C4-2B (cell line): ENCODE results near the gene ACSM3.

Experiments used
- H3K27ac ChIP-seq: fragments of 450-650 bp; 2 replicates; pipeline ENCODE4 v1.5.1; 2017
- CTCF ChIP-seq: fragments of 450-650 bp; conservative IDR thresholded peaks from 2 replicates; pipeline ENCODE4 v1.5.1; 2017; ENCODE audit warnings: mild to moderate bottlenecking
- ZFX ChIP-seq: fragments of 450-650 bp; IDR thresholded peaks from 2 replicates; pipeline ENCODE4 v1.6.1; 2017

ACSM3 gene

GRCh38 chr16:20773679-20774078, 9.9 kb downstream of the ACSM3 start:
- no peak overlapping the region for H3K27ac ChIP-seq
- TF ChIP-seq CTCF = no peak
- no peak for TF ChIP-seq ZFX

- no peak for TF ChIP-seq ZFX
- peak; percentile 82 for TF ChIP-seq CTCF
These were observed 11.0 kb downstream of the ACSM3 start for GRCh38 chr16:20774703-20775362.

GRCh38 chr16:20781697-20782096, 17.9 kb downstream of the ACSM3 start:
- TF ChIP-seq CTCF (no peak), ZFX (no peak)
- H3K27ac ChIP-seq = no peak overlapping the region

More at GRCh38 chr16:20774703-20775362, 11.0 kb downstream of the ACSM3 start:
- H3K27ac ChIP-seq = no peak overlapping the region

GRCh38 chr16:20782470-20782869, 18.7 kb downstream of the ACSM3 start:
- TF ChIP-seq CTCF (no peak), ZFX (no peak)
- no peak overlapping the region for H3K27ac ChIP-seq

- TF ChIP-seq ZFX = no peak
- TF ChIP-seq CTCF = no peak
- no peak overlapping the region for H3K27ac ChIP-seq
These were observed 20.4 kb downstream of the ACSM3 start for GRCh38 chr16:20784204-20784603.

- no peak for TF ChIP-seq CTCF
- TF ChIP-seq ZFX = no peak
These were observed 25.3 kb downstream of the ACSM3 start for GRCh38 chr16:20789130-20789529.

GRCh38 chr16:20791923-20792612, 28.3 kb downstream of the ACSM3 start:
- no peak for TF ChIP-seq CTCF
- TF ChIP-seq ZFX = no peak
- H3K27ac ChIP-seq = no peak overlapping the region

More at GRCh38 chr16:20789130-20789529, 25.3 kb downstream of the ACSM3 start:
- H3K27ac ChIP-seq = no peak overlapping the region
